Lower leg skin (tissue), 4 donors: ENCODE measurements around the gene NCS1. TPM values are rescaled to one million over a fixed set of nuclear protein-coding genes. Genes with fewer than 3 reads are reported as not detected.

Experiments
- DNase-seq, 2 donors: peaks; one replicate each; pipeline ENCODE4 v3.0.0-alpha.2; 2019; ENCODE audit warnings: low spot score in 2 of 2
- H3K4me3 ChIP-seq: fragments of 200-600 bp; sonication (generic); 2 replicates; pipeline ENCODE4 v1.5.1; 2017; ENCODE audit warnings: mild to moderate bottlenecking, low read depth; ENCODE audit not compliant: poor library complexity, severe bottlenecking
- CTCF ChIP-seq, 3 donors: fragments of 450-650 bp; IDR thresholded peaks; one replicate each; pipeline ENCODE4 v1.5.1; 2016; ENCODE audit warnings: antibody characterized with exemption in 3 of 3, mild to moderate bottlenecking in 3 of 3, moderate library complexity in 2 of 3
- POLR2A ChIP-seq, 2 donors: fragments of 450-650 bp; IDR thresholded peaks; one replicate each; pipeline ENCODE4 v1.6.1; 2016 to 2017; ENCODE audit warnings: antibody characterized with exemption in 2 of 2, mild to moderate bottlenecking in 1 of 2, moderate library complexity in 1 of 2
- WGBS, 2 donors: methylation state at CpG; one replicate each; pipeline ENCODE4 v1.1.5; 2018; 5-methylcytosine and 5-hydroxymethylcytosine counted together
- intact Hi-C: fragments of 100-400 bp; cut with DNase I; formaldehyde crosslinking; loops from one replicate; pipeline ENCODE4 v1.15.0; 2023; ENCODE audit warnings: low total_unique reads
- total RNA-seq, 4 donors: library from RNA; depleted of rRNA; stranded (reverse); fragments of >200 nt; gene quantifications; one replicate each; pipeline ENCODE4 v1.1.0, GENCODE V29; 2016

Gene NCS1
- total RNA-seq, 4 donors from 2014 or later: 14.4 to 25.2 (median 20.7) TPM

DNA sequence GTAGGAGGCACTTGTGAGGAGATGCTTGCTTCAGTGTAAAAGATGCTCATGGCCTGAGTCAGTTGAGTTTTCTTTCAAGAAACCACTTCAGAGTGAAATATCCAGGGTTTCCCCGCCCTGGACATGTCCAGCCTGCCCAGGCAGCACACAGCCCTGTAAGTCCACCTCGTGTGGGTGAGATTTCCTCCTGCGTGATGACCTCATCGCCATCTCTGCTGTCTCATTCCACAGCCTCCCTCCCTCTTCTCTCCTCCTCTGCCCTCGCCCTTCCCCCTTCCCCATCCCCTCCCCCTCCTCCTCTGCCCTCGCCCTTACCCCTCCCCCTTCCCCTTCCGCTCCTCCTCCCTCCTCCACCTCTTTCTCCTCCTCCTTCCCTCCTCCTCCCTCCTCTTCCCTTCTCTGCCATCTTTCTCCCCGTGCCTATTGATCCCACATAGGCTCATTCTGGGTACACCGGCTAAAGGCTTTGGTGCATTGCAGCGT lies 34.0 kb upstream of the NCS1 start:
- TF ChIP-seq CTCF (IDR thresholded peaks at IDR 0.05) (no peak), POLR2A (IDR thresholded peaks at IDR 0.05) (no peak)
- no peak for DNase-seq
- 19 to 26% methylated on average over 10 of the region's 10 CpGs for WGBS, 2 donors
- intact Hi-C loops: no loop called here
- H3K4me3 ChIP-seq: no peak overlapping the region

DNA sequence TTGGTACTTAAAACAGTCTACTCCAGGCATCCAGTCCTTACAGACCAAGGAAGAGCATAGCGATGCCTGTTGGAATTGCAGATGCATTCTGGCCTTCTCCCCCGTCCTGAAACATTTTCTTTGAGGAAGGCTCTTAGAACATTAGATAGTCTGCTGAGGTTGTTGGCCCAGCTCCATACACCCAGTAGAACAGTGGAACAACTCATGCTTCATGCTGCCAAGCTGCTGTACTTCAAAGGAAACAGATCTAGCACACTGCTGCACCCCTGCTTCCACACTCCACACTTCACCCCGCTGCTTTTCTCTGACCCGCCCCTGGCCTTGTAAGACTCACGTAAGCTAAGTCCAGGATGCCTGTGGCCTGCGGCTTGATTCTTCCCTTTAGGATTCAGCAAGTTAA lies 33.4 kb upstream of the NCS1 start:
- intact Hi-C loops: no loop called here
- WGBS, 2 donors: 19 to 23% methylated on average over 6 of the region's 6 CpGs
- TF ChIP-seq CTCF (IDR thresholded peaks at IDR 0.05) (no peak), POLR2A (IDR thresholded peaks at IDR 0.05) (no peak)

DNA sequence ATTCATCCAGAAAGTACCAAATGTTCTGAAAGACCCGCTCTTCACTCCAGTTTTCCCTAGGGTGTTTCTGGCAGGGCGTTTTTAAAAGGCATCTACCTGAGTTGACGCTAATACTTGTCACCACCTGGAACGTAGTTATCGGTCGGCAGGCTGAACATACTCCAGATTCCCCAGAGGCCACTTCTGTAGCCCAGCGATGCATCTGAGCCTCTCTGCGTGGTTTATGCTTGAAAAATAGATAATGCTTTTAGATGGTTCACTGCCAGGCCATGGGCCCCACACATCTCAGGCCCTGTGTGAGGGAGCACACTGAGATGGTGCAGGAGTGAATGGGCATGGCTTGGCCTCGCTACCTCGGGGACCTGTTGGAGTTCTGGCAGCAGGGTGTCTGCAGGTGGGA lies 33.0 kb upstream of the NCS1 start:
- intact Hi-C loops: no loop called here
- 55 to 57% methylated on average over 10 of the region's 10 CpGs for WGBS, 2 donors
- TF ChIP-seq CTCF (IDR thresholded peaks at IDR 0.05) (no peak), POLR2A (IDR thresholded peaks at IDR 0.05) (no peak)

More for the DNA sequence above, 33.4 kb upstream of the NCS1 start:
- DNase-seq: peak in 1 of 2 donors; percentile 68
- no peak overlapping the region for H3K4me3 ChIP-seq

DNA sequence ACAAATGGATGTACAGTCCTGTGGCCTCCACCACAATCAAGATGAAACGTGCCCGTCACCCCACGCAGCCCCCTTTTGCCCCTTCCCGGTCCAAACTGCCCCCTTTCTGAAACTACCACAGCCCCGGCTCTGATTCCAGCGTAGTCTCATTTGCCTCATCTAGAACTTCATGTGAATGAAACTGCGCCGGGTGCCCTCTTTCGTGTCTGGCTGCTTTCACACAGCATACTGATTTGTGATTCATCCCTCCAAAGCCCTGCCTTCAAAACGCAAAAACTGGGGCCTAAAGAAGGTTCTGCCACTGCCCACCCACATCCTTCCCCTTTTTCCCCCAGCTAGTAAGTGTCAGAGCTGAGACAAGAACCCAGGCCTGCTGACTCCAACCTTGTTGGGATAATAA lies 31.5 kb upstream of the NCS1 start:
- WGBS, 2 donors: 83 to 87% methylated on average over 10 of the region's 10 CpGs
- DNase-seq: no peak
- TF ChIP-seq POLR2A (IDR thresholded peaks at IDR 0.05) (no peak), CTCF (IDR thresholded peaks at IDR 0.05) (no peak)
- no peak overlapping the region for H3K4me3 ChIP-seq
- intact Hi-C loops: no loop called here

More for the DNA sequence above, 33.0 kb upstream of the NCS1 start:
- no peak overlapping the region for H3K4me3 ChIP-seq
- DNase-seq: no peak

DNA sequence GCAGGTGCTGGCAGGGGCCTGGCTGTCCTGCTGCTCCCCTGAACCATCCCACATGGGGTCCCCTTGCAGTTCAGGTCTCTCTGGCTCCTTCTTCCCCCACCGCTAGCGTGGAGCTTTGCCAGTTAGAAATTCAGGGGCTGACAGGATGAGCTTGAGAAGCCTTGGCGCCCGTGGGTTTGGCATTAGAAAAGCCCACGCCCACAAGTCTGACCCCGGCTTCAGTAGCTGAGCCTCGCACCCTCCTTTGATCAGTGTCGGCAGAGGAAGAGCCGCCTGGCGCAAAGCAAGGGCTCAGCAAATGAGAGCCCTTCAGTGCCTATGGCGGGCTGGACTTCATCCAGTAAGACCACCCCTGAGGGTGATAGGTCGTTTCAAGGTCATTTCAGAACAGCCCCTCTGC lies 30.1 kb upstream of the NCS1 start:
- 83% methylated on average over 12 of the region's 12 CpGs for WGBS, 2 donors
- no peak for TF ChIP-seq CTCF (IDR thresholded peaks at IDR 0.05)
- no peak for TF ChIP-seq POLR2A (IDR thresholded peaks at IDR 0.05)
- no peak overlapping the region for H3K4me3 ChIP-seq
- no peak for DNase-seq
- intact Hi-C loops: no loop called here

- no peak overlapping the region for H3K4me3 ChIP-seq
- WGBS, 2 donors: 79 to 86% methylated on average over 6 of the region's 6 CpGs
- TF ChIP-seq POLR2A (IDR thresholded peaks at IDR 0.05): no peak
- no peak for TF ChIP-seq CTCF (IDR thresholded peaks at IDR 0.05)
Measured at GRCh38 chr9:130142641-130143040, 29.6 kb upstream of the NCS1 start.

More at GRCh38 chr9:130142641-130143040, 29.6 kb upstream of the NCS1 start:
- DNase-seq: no peak
- intact Hi-C loops: no loop called here
